NCI-H2196 (cell line): ENCODE results near the gene FBXO31.
A peak's percentile ranks its signal among the peaks of the same experiment; 100 is the strongest.

Experiments used
- DNase-seq: peaks from one replicate; lab custom pipeline; 2025; ENCODE audit not compliant: unreplicated experiment; lab: John Stamatoyannopoulos, UW

The FBXO31 gene

DNA sequence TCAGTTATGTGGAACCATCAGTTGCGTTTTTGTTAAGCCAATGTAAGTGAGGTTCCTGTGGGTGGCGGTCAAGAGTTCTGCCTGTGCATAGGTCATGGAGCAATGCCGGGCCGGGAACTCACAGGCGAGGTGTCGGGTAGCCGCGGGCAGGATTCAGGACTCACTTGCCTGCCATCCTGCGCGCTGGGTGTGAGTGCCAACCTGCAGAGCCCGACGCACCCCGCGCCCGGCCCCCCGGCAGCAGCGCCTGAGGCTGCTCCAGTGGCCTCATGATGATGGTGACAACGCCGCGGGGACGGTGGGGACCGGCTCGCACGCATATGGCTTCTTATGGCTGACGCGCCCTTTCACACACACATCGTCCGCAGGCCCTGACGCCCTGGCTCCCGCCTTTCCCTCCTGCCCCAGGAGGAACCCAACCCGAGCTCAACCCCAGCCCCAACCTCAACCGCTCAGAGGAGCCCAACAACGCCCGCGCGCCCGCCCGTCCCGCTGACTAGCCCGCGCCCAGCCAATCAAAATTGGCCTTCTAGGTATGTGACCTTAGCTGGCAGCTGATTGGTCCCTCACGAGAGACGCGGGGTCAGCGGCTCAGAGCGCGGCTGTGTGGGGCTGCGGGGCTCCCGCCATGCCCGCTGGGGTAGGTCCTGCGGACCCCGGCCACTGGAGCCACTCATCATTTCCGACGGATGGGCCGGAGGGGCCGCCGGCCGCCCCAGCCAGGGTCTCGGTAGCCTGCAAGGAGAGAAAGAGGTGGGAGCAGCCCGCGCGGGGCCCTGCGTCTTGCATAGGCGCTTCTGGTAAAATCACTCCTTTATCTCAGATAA, 66.4 kb downstream of the FBXO31 start, which contains the start of gene C16orf95:
TSS of gene C16orf95 (minus strand) at position 470 of the 827 bp plus-strand sequence. CDS start at position 320, 150 bp downstream.
- DNase-seq: peak; percentile 80

DNA sequence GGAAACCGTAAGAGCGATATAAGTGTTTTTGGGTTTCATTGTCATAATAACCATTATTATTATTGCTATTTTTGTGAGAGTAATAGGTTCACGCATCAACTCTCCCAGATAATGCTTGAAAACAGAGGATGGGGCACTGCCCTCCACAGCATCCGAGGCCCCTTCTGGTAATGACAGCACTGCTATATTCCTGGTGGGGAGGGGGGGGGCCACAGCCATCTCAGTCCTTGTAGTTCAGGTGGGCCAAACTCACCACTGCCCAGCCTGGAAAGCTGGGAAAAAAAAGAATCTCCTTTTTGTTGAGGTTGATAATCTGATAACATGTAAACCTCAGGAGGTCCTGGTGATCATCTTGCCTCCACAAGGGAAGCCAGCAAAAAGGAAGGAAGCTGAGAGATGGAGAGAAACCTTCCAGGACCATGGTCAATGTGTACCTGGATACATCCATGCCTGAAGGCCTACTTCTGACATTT, 67.1 kb downstream of the FBXO31 start:
- no peak for DNase-seq

DNA sequence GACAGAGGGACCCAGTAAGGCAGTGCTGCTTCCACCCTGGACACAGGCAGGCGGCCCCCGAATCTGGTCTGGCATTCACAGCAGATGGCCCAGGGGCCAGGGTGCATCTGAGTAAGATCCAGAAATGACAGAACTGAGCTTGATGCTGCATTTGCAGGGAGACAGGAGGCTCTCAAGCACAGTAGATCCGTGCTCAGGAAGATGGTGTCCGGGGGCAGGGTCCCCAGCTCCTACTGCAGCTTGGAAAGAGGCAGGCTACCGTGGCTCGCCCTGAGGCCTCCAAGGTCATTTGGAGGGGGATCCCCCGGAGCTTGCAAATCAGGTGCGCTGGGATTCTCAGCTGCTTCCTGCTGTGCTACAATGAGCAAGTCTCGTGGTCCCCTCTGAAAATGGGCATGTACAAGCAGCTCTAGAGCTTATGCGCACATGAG, 68.6 kb downstream of the FBXO31 start:
- DNase-seq: no peak

DNA sequence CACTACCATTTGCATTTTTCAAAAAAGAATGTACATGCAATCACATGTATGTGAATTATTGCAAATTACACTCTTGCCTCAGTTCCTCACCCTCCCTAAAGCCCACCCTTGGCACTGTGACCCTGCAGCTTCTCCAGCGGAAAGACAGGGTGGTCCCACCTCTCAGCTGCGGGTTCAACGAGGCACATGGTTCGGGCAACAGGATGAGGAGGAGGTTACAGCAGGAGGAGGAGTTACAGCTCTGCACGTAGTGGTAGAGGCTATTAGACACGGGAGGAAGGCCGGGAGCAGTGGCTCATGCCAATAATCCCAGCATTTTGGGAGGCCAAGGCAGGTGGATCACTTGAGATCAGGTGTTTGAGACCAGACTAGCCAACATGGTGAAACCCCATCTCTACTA, 71.6 kb downstream of the FBXO31 start:
- no peak for DNase-seq

DNA sequence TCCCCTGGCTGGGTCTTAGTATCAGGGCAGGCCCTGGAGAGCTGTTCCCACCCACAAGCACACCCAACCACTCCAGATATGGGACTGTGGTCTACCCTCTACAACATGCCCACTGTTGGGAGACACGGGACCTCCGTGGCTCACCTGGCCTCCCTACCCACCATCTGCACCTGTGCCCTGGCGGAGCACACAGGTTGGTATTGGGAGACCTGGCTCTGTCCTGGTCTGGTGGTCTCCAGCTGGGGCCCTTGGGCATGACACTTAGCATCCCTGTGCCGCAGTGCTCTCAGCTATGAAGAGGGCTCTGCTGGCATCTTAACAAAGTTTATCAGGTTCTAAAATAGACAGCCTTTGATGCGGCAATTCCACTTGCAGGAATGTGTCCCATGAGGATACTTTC, 72.2 kb downstream of the FBXO31 start:
- no peak for DNase-seq

DNA sequence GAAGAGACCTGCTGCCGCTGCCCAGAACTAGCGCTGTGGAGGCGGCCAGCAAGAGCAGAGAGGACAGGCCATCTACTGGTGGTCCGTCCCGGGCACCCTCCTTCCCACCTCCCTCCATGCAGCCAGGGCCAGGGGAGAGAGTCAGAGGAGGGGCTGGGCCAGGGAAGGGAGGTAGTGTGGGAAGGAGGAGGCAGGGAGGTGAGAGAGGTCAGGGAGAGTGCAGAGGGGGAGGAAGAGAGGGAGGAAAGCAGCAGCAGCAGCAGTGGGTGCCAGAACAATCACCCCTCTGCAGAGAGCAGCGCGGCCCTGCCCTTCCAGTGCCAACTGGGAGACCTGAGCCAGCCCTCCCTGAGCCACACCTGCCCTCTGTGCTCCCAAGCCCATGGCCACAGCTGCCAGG, 73.0 kb downstream of the FBXO31 start:
- DNase-seq: no peak

DNA sequence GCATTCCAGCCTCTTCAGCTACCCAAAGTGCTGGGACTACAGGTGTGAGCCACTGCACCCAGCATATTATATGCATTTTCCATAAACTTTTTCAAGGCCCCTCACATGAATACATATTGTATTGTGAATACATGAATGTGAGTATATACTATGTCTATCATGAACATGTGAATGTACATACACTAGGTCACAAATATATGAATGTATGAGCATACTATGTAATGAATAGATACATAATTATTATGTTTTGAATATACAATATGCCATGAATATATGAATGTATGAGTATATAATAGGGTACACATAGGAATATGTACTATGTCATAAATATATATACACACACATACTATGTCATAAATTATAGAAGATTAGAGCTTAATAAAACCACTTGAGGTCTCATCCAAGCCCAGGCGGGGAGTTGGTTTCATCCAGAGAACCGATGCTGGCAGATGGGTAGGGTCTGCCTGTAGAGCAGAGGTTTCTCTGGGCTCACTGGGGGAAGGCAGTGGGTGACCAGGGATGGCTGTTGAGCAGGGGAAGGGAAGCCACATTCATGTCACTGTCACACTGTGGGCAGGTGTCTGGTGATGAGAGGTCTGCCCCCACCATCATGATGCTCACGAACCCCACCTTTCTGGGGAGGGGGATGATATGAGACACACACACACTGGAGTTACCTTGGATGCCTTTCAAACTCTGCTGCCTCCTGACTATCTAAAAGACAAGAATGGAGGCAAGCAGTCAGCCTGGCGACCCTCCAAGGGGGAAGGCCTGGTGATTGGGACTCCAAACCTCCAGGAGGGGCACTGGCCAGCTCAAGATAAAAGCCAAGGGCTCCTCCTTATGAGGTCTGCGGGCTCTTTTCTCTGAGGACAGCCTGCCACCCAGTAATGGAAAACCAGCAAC, 73.7 kb downstream of the FBXO31 start:
- DNase-seq: no peak

DNA sequence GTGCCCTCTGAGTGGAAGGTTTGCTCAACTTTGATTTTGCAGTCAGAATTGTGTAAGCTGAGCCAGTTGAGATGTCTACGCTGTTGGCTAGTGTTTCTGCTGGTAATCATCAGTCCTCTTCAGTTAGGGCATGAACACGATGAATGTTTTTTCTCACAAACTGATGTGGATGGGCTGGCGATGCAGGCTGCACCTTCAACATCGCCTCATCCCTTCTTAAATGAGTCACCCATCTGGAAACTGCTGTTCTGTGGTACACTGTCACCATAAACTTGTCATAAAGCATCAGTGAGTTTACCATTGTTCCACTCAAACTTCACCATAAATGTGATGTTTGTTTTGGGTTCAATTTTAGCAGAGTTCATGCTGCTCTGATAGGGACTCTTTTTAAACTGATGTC, 74.8 kb downstream of the FBXO31 start:
- DNase-seq: no peak

DNA sequence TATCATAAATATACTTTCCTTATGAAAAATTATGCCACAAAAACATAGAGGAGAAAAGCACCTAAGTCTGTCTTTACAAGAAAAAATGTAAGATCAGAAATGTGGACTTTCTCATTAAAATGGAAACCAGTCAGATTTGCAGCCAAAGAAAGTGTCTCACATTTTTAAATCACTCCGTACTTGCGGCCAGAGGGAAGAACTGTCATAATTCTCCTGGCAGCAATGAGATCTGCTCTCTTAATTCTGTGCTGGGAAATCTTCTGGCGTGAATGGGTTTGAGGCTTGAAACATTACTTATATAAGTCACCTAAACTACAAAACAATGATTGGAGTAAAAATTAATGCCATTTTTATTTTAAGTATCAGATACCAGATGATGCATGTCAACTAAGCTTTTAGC, 77.1 kb downstream of the FBXO31 start:
- no peak for DNase-seq

DNA sequence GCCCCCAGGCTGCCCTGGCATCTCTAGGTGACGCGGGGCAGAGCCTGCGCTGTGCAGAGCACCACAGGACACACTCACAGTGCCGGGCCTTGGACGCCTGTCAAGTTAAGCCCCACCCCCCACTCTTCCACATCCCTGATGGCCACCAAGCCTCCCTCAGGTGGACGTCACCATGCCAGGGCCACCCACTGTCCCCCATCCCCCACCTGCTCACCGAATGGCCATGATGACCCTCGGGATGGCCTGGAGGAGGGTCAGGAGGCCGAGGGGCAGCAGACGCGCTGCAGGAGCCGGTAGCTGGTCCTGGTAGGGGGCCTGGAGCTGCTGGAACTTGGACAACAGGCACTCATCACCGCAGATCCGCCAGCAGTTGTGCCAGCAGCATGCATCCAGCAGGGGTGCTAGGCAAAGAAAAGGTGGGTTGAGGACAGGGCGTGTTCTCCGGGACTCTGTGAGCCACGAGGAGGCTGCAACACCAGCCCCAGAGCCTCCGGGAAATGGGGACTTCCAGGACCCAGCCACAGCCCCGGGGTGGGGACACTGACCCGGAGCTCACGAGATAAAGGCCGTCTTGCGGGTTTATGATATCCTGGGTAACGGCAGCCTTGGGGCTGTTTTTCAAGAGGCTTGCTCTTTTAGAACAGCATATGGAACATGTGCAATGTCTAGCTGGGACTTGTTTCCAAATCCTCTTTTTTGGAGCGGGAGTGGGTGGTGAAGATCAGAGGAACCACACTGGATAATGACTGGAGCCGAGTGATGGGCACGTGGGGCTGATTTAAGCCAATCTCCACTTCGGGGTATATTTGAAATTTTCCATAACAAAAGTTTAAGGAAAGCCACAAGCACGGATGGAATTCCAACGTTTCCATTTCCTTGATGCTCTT, 77.8 kb downstream of the FBXO31 start:
- DNase-seq: no peak

DNA sequence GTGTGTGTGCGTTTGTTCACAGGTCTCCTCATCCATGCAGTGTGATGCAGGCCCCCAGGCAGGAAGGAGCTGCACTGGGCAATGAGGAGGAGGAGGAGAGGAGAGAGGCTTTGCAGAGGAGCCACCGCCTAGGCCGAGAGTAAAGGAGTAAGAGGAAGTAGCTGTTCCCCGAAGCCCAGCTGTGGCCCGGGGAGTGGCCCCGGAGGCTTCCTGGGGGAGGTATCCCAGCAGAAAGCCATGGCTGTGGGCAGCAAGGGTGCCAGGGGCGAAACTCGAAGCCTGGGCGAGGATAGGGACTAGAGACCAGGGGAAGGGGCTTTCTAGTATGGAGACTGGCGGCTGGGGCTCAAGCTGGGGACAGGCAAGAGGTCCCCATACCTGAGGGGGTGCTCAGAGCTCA, 78.6 kb downstream of the FBXO31 start:
- no peak for DNase-seq

DNA sequence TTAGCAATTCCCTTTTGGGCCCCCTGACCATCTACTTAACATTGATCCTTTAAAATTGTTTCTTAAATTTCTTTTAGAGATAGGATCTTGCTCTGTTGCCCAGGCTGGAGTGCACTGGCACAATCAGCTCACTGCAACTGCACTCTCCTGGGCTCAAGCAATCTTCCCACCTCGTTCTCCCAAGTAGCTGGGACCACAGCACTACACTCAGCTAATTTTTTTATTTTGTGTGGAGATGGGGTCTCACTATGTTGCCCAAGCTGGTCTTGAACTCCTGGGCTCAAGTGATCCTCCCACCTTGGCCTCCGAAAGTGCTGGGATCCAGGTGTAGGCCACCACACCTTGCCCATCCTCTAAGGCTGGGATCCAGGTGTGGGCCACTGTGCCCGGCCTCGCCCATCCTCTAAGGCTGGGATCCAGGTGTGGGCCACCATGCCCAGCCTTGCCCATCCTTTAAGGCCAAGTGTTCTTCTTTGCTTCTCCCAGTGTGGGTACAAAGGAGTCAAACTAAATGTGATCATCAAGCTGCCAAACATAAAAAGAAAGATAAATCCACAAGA, 79.5 kb downstream of the FBXO31 start:
- no peak for DNase-seq

DNA sequence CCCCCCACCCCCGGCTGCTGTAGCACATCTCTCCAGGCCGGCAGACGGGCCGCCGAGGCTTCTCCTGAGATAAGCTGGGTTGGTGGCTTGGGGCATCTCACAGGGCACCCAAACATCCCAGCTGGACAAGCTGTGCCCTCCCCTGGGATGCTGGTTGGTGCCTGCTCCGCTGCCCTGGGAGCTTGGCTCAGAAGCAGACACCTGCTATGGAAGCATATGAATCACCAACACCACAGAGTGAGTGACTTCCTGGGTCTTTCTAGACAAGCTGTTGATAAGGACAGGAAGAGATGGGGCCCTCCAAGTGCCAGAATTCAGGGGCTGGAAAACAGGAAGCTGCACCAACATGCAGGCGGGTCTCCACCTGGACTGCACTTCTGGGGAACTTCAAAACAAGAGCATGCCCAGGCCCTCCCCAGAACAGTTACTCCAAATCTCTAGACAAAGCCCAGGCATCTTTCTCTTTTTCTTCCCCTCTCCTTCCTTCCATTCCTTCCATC, 80.1 kb downstream of the FBXO31 start:
- no peak for DNase-seq

DNA sequence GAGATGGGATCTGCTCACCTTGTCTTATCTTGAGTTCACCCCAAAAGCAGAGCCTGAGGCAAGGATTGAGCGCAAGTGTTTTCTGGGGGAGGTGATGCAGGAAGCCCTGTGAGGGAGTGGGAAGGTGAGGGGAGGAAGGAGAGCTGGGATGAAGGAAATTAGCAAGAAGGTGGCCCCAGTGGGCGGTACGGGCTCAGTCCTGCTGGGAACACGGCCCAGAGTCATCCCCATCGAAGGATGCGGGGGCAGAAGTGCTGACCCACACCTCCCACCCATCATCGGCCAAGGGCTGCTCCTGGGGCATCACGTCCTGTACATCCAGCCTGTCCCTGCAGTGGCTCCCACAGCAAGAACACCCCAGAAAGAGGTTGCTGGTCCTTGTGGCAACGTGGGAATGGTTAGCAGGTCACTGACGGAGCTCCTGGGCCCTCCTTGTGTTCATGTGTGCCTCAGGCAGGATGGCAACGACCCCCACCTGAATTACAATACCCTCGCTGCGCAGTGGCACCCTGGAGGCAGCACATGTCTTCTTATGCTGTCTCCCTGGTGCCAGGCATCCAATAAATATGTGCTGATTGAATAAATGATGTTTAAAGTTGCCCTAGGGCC, 84.6 kb downstream of the FBXO31 start:
- DNase-seq: no peak

DNA sequence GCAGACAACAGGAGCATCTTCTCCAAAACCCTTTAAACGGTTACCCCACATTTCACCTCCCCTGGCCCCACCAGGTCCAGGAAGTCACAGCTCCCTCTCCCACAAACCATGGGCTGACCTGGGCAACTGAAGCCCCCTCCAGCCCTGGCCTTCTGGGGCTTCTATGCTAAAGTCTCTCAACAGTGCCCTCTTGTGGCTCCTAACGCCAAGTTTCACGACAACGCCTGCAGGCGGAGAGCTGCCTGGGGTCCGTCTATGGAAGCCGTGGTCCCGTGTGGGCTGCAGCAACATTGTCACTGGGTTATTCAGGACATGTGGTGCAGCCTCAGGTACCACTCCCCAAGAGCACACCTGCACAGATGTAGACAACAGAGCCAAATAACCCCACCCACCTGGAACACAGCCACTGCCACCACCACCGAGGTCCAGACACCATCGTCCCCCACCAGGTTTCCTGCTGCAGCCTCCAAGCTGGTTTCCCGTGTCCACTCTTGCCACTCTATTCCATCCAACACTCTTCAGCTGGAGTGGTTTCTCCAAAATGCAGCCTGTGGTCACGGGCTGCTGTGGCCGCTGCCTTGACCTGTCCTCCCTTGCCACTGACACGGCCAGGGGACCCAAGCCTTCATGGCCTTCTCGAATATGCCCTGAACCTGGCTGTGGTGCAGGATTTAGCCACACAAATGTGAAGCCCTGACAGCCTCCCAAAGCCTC, 85.5 kb downstream of the FBXO31 start:
- DNase-seq: peak; percentile 9

DNA sequence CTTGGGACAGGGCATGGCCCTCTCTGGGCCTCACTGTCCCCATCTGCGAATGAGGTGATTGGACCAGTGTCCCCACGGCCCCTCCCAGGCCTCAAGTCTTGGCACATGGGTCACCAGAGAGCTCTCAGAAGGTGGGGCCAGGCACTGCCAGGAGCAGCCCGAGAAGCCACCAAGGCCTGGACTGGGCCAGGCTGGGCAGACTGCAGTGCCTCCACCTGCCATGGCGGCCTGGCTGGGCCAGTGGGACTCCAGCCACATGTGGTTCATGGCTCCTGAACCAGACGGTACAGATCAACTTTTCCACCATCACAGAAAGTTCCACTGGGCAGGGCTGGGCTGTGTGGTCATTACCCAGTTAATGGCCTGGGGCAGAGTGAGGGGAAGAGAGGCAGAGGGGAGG, 86.2 kb downstream of the FBXO31 start:
- DNase-seq: no peak

DNA sequence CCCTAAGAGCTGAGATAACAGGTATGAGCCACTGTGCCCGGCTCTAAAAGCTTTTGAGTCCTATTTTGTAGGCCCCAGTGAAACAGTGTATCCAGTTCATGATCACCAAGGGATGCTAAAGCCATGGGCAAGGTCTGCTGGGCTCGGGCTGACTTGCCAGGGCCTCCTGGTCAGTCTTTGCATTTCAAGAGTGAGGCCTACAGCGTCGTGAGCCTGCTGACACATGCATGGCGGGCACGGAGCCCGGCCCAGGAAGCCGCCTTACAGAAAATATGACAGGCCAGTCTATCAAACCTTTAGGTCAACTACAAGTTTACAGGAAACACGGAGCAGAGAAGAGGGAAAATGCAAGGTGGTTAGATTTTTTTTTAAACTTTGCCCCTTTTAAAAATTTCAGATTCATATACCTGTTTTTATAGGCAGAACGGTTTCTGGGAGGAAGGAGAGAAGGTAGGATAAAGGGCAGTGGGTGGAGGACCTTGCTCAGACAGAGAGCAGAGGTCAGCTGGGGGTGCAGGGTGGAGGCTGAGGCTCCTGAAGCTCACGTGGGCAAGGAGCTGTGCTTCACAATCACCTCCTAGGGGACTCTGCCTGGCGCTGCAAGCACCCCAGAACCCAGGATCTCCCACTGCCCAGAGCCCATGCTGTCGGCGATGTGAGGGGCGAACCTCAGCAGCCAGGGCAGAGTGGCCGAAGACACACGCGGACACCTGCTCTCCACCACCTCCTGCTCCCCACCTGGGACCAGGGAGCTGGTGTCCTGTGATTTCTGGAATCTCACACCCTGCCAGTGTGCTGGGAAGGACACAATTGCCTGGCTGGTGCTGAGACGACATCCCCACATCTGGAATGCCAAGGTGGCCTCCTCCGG, 87.7 kb downstream of the FBXO31 start:
- no peak for DNase-seq

DNA sequence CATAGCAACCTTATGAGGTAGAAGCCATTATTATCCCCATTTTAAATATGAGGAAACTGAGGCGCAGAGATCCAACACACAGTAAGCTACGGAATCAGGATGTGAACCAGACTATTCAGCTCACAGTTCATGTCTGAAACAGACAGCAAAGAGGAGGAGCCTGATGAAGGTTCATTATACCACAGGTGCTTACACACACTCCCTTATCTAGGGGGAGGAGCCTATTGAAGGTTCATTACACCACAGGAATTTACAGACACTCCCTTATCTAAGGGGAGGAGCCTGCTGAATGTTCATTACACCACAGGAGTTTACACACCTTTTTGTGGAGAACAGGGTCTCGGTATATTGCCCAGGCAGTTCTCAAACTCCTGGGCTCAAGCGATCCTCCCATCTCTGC, 88.3 kb downstream of the FBXO31 start:
- DNase-seq: no peak
